Mesothelial cell of epicardium (in vitro differentiated cells): ENCODE measurements around the gene PFDN2. TPM values are rescaled to one million over a fixed set of nuclear protein-coding genes. Genes with fewer than 3 reads are reported as not detected.

Source experiments
- DNase-seq, 2 experiments: peaks; one replicate each; pipeline ENCODE4 v3.0.0; 2021; ENCODE audit warnings: low spot score in 2 of 2; ENCODE audit not compliant: unreplicated experiment in 2 of 2
- H3K27ac Mint-ChIP-seq: 2 replicates; pipeline ENCODE4 v1.8.0; 2021; ENCODE audit warnings: mixed read lengths
- H3K27me3 Mint-ChIP-seq: 2 replicates; pipeline ENCODE4 v1.8.0; 2021; ENCODE audit warnings: low read depth, mixed read lengths
- H3K36me3 Mint-ChIP-seq: 2 replicates; pipeline ENCODE4 v1.8.0; 2021; ENCODE audit warnings: mixed read lengths
- H3K4me1 Mint-ChIP-seq: 2 replicates; pipeline ENCODE4 v1.8.0; 2021; ENCODE audit warnings: mixed read lengths
- H3K4me3 Mint-ChIP-seq: 2 replicates; pipeline ENCODE4 v1.8.0; 2021; ENCODE audit warnings: mild to moderate bottlenecking, moderate library complexity, mixed read lengths
- H3K9me3 Mint-ChIP-seq: 2 replicates; pipeline ENCODE4 v1.8.0; 2021; ENCODE audit warnings: mixed read lengths
- total RNA-seq: library from RNA; stranded (reverse); gene quantifications from 3 replicates; pipeline ENCODE4 v1.2.1, GENCODE V29; 2021
- TF ChIP-seq, protein P1 (sequence below): fragments of 200-600 bp; sonication (generic); IDR thresholded peaks from one replicate; pipeline ENCODE4 v1.5.0; 2021; ENCODE audit warnings: antibody characterized with exemption; ENCODE audit not compliant: unreplicated experiment

Gene PFDN2
- total RNA-seq, 1 donor from 2014 or later, result 49.7 TPM

DNA sequence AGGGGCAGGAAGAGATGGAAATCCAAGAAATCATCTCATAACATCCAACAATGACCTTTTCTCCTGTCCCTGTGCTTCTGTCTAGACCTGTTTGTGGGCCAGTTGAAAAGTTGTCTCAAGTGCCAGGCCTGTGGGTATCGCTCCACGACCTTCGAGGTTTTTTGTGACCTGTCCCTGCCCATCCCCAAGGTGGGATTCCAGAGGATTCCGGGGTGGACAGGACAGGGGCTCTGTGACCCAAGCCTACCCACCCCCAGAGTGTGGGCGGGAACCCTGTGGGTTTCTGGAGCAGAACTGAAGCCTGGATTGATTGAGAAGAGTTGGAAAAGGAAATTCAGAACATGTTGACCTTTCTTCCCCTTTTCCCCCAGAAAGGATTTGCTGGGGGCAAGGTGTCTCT lies 46.0 kb upstream of the PFDN2 start:
- DNase-seq, result no peak
- H3K4me1 Mint-ChIP-seq, result peaks cover 36% of the 10 kb centered on the region
- no peak overlapping the region for H3K4me3 Mint-ChIP-seq
- H3K36me3 Mint-ChIP-seq, result peaks cover 29% of the 10 kb centered on the region
- peak overlapping the region; percentile 99 for H3K27ac Mint-ChIP-seq
- H3K9me3 Mint-ChIP-seq, result no peaks in the 10 kb centered on the region
- no peaks in the 10 kb centered on the region for H3K27me3 Mint-ChIP-seq
- TF ChIP-seq, protein P1, sequence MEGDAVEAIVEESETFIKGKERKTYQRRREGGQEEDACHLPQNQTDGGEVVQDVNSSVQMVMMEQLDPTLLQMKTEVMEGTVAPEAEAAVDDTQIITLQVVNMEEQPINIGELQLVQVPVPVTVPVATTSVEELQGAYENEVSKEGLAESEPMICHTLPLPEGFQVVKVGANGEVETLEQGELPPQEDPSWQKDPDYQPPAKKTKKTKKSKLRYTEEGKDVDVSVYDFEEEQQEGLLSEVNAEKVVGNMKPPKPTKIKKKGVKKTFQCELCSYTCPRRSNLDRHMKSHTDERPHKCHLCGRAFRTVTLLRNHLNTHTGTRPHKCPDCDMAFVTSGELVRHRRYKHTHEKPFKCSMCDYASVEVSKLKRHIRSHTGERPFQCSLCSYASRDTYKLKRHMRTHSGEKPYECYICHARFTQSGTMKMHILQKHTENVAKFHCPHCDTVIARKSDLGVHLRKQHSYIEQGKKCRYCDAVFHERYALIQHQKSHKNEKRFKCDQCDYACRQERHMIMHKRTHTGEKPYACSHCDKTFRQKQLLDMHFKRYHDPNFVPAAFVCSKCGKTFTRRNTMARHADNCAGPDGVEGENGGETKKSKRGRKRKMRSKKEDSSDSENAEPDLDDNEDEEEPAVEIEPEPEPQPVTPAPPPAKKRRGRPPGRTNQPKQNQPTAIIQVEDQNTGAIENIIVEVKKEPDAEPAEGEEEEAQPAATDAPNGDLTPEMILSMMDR, result no peak

- Mint-ChIP-seq H3K9me3 (no peaks in the 10 kb centered on the region), H3K4me3 (no peak overlapping the region), H3K27me3 (no peaks in the 10 kb centered on the region), H3K27ac (no peak overlapping the region), H3K36me3 (peaks cover 29% of the 10 kb centered on the region), H3K4me1 (peaks cover 33% of the 10 kb centered on the region)
- DNase-seq, result no peak
- TF ChIP-seq, protein P1, result no peak
These were observed 45.0 kb upstream of the PFDN2 start for GRCh38 chr1:161162806-161163205.

GRCh38 chr1:161162052-161162451 lies 44.2 kb upstream of the PFDN2 start:
- TF ChIP-seq, protein P1, result no peak
- peak overlapping the region; percentile 9 for H3K27ac Mint-ChIP-seq
- H3K4me1 Mint-ChIP-seq, result peaks cover 26% of the 10 kb centered on the region

GRCh38 chr1:161161652-161162051 lies 43.8 kb upstream of the PFDN2 start:
- H3K36me3 Mint-ChIP-seq, result peaks cover 37% of the 10 kb centered on the region
- H3K4me3 Mint-ChIP-seq, result peak overlapping the region; percentile 1
- H3K9me3 Mint-ChIP-seq, result no peaks in the 10 kb centered on the region
- no peak for DNase-seq
- TF ChIP-seq, protein P1, result no peak
- peaks cover 23% of the 10 kb centered on the region for H3K4me1 Mint-ChIP-seq
- H3K27me3 Mint-ChIP-seq, result no peaks in the 10 kb centered on the region
- H3K27ac Mint-ChIP-seq, result no peak overlapping the region

More at GRCh38 chr1:161162052-161162451, 44.2 kb upstream of the PFDN2 start:
- DNase-seq, result no peak
- peak overlapping the region; percentile 38 for H3K4me3 Mint-ChIP-seq
- H3K27me3 Mint-ChIP-seq, result no peaks in the 10 kb centered on the region
- H3K36me3 Mint-ChIP-seq, result peaks cover 34% of the 10 kb centered on the region
- no peaks in the 10 kb centered on the region for H3K9me3 Mint-ChIP-seq

- Mint-ChIP-seq H3K27me3 (no peaks in the 10 kb centered on the region), H3K36me3 (peaks cover 37% of the 10 kb centered on the region), H3K4me3 (peak overlapping the region; percentile 87), H3K9me3 (no peaks in the 10 kb centered on the region), H3K27ac (peak overlapping the region; percentile 78), H3K4me1 (peaks cover 23% of the 10 kb centered on the region)
- DNase-seq, result no peak
- TF ChIP-seq, protein P1, result no peak
These were observed 42.9 kb upstream of the PFDN2 start for GRCh38 chr1:161160671-161161145.

DNA sequence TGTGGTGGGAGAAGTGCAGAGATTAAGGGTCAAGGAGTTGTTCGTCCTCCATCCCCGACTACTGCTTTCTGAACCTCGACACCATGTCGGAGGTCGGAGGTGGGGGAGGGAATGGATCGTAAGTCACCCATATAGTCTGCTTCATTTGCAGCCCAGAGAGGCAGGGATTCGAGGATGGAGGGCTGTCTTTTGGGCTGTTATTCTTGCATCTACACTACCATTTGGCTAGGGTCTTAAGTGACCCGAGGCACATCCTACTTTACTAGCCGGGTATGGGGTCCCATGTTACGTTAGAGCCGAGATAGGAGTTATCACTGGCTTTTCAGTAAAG lies 42.0 kb upstream of the PFDN2 start:
- H3K36me3 Mint-ChIP-seq, result peaks cover 40% of the 10 kb centered on the region
- TF ChIP-seq, protein P1, result no peak
- H3K27me3 Mint-ChIP-seq, result no peaks in the 10 kb centered on the region
- peak overlapping the region; percentile 87 for H3K4me3 Mint-ChIP-seq
- peaks cover 30% of the 10 kb centered on the region for H3K4me1 Mint-ChIP-seq
- DNase-seq, result no peak
- H3K9me3 Mint-ChIP-seq, result no peaks in the 10 kb centered on the region
- H3K27ac Mint-ChIP-seq, result peak overlapping the region; percentile 78
